Activated CD4-positive, alpha-beta T cell treated with anti-CD3 and anti-CD28 coated beads, Interleukin-10, Interleukin-2, amounts not matched to agents 100 ng/mL and 50 ng/mL, durations not matched to agents 16 hours and 8 hours (primary cell): Measurements from ENCODE around the gene VAMP7.
A peak's percentile ranks its signal among the peaks of the same experiment; 100 is the strongest.
"Not testable (repeated sequence)": the region's sequence is repeated elsewhere in the genome, so short reads cannot be mapped to it uniquely, and the experiment has no call there.

ENCODE experiments used
- DNase-seq: peaks from one replicate; pipeline ENCODE4 v3.0.0-alpha.2; 2020

VAMP7 gene, protein sequence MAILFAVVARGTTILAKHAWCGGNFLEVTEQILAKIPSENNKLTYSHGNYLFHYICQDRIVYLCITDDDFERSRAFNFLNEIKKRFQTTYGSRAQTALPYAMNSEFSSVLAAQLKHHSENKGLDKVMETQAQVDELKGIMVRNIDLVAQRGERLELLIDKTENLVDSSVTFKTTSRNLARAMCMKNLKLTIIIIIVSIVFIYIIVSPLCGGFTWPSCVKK

DNA sequence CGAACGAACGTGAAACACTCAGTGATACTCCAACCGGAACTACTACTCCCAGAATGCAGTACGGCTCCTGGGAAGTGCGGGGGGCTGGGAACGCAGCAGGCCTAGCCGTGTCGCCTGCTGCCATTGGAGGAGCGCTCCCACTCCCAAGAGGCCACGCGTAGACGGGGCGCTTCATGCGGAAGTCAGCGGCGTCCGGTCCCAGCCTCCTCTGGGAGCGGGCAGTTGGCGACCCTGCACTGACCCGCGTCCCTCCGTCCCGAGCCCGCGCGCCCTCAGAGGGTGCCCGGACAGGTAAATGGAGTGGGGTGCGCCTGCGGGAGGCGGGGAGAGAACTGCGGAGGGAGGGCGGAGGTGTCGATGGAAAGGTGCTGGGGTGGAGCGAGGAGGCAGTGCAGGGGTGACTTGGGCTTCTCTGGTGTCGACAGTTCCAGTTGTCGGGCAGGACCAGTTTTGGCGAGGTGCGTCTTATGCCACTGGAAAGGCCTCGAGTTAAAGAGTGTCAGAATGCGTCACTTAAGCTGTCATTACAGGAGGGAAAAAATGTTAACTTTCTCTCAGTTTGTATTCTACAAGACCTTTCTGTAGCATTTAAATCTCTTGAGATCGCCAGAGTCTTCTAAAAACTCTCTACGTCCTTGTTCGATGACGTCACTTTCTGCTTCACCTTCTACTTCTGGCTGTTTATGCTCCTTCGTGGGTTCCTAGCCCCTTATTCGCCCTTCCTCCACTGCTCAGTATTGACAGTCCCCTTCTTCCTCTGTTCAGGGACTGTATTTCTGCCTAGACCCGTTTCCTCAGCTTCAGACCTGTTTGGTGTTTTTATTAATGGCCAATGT, at the start of gene VAMP7:
TSS of gene VAMP7 (plus strand) at position 188 of the 836 bp plus-strand sequence. CDS start 8,122 bp downstream, outside the sequence.
- DNase-seq = peak; percentile 90

DNA sequence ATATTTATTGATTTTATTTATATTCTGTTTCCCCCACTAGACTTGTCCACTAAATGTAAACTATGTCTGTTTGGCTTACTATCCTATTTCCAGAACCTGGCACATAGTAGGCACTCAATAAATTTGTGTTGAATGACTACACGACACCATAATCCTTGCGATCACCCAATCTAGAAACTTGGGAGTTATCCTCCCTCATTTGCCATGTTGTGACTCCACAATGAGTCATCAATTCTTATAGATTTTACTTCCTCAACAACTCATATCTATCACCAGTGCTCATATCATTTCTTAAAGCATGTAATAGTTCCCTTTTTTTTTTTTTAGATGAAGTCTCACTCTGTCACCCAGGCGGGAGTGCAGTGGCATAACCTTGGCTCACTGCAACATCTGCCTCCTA, 39.9 kb upstream of the VAMP7 start:
- no peak for DNase-seq

DNA sequence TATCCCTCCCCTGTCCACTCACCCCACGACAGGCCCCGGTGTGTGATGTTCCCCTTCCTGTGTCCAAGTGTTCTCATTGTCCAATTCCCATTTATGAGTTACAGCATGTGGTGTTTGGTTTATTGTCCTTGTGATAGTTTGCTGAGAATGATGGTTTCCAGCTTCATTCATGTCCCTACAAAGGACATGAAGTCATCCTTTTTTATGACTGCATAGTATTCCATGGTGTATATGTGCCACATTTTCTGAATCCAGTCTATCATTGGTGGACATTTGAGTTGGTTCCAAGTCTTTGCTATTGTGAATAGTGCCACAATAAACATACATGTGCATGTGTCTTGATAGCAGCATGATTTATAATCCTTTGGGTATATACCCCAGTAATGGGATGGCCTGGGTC, 29.4 kb upstream of the VAMP7 start:
- not testable (repeated sequence) for DNase-seq

DNA sequence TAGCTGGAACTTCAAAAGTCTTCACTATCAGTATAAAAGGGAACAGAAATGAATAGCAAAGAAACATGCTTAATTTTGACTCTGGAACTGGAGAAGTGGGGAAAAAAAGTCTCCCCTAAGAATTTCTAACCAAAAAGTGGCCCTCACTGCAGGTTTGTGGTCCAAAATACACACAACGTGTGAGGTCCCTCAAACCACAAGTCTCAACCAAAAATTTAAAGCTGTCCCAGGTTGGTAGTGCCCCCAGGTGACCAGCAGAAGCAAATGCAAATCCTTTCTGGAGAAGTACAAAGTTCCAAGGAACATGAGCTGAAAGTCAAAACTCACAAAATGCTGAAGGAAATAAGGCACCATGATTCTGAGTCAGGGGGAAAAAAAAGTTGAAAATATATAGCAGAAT, 23.6 kb upstream of the VAMP7 start:
- DNase-seq = no peak

DNA sequence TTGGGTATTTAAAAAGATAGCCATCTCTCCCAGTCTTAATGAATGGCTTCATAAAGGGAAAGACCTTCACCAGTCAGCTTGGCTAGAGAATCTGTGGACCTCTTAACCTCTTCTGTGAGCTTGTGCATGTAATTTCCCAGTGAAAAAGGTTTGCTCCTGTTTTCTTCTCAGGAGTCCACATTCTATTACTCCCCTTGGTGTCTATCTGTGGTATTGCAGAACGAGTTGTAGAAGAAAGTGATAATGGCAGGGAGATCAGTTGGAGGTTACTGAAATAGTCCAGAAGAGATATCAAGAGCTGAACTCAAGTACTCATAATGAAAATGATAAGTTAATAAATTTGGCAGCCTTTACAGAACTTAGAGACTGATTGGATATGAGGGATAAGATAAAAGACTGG, 16.5 kb upstream of the VAMP7 start:
- no peak for DNase-seq

DNA sequence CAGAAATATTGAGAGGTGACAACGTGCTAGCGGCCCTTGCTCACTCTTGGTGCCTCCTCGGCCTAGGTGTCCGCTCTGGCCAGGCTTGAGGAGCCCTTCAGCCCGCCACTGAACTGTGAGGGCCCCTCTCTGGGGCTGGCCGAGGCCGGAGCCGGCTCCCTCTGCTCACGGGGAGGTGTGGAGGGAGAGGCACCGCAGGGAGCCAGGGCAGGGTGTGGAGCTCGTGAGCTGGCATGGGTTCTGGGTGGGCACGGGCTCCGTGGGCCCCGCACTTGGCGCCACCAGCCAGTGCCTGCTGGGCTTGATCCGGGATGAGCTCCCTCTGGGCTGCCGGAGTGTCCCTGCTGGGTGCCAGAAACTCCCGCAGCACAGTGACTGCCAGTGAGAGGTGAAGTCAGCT, 16.0 kb upstream of the VAMP7 start:
- DNase-seq = no peak

DNA sequence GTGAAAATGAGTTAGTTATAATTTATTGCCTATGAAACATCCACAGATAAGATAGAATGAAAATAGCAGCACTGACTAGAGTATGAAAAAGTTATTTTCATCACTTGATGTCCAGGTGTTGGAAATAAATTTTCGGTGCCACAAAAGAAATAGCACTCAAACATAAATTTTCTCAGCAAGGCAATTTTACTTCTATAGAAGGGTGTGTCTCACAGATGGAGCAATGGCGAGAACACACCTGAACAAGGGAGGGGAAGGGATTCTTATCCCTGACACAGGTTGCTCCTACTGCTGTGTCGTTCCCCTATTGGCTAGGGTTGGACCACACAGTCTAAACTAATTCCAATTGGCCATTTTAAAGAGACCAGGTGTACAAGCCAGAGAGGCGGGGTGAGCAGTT, 13.3 kb upstream of the VAMP7 start:
- no peak for DNase-seq

DNA sequence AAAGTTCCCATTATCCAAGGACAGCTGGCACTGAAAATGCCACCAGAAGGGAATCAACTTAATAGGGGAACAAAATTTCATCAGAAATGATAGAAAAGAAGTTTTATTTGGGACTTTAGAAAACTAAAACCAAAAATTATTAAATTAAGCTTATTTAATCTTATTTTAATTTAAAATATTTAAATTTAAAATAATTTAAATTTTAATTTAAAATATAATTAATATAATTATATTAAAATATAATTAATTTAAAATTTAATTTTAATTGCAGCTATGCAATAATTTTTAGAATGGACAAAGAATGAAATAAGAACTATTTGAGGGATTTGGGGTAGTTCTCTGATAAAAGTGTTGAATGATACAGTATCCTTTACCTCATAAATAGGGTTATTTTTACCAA, 10.2 kb upstream of the VAMP7 start:
- DNase-seq = no peak

DNA sequence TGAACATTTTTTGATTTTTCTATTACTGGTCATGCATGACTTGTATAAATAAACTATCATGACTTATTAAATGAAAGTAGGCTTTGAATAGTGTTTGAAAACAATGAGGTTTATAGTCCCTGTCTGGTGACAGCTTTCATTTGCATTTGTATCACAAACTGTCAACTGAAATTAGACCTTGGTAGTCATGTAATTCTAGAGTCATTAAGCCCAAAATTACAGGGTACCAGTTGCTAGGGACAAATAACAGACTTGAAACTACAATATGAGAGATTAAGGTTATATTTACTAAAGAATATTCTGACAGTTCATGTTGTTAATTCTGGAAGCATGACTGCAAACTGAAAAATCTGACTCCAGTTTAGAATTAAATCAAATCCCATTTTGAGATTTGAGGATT, 9.2 kb upstream of the VAMP7 start:
- DNase-seq = no peak

DNA sequence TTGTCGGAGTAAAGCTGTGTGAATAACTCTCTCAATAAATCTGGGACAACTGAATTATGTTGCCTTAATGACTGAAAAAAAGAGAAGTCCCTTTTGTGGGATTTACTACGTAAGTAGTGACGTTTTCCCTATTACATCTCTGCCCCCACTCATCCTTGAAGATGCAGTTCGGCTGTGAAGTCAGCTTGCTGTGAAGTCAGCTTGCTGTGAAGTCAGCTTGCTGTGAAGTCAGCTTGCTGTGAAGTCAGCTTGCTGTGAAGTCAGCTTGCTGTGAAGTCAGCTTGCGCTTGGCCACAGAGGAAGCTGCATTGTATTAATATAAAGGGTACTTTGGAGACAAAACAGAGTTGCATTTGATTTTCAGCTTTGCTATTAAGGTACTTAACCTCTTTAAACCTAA, 8.0 kb upstream of the VAMP7 start:
- DNase-seq = no peak

DNA sequence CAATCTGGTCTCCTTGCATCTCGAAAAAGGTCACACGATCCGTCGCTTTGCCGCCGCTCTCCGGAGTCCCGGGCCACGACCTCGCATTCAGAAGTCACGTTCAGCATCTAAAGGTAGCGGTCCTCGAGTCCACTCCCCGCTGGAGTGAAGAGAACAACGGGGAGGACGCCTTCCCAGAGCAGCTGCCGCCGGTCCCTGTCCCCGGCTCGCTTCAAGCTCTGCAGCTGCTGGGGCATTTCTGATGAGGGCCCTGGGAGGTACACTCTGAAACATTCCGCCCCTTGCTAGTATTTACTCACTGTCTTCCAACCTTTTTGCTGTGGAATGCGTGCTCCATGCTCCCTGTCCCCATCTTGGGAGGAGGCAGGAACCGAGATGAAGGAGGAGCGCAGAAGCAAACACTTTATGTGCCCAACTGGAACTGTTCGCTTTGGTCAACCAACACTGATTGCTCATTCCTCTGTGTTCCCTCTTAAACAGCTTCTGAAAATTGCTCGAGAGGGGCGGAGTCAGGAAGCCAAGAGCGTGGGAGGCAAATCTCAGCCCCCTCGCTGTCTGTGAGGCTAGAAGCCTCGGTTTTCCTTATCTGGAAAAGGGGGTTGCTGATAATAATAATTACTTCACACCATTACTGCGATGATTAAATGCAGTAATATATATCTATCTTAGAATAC, 6.4 kb upstream of the VAMP7 start:
- DNase-seq = no peak

DNA sequence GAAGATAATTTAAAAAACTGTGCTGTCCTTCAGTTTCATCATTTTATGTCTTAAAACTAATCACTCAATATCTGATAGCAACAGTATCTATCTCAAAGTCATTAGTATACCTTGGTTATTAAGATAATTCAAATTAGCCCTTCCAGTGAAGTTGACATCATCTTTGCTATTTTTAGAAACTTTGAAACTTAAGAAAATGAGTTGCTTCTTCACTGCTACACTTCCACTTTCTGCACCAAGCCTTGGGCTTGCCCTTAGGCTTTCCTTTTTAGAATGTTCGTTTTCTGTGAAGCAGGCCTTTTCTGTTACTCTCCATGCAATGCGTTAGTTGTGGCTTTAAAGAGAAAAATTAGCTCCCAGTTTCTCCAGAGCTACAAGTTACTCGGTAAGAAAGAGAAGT, 4.4 kb upstream of the VAMP7 start:
- DNase-seq = no peak

DNA sequence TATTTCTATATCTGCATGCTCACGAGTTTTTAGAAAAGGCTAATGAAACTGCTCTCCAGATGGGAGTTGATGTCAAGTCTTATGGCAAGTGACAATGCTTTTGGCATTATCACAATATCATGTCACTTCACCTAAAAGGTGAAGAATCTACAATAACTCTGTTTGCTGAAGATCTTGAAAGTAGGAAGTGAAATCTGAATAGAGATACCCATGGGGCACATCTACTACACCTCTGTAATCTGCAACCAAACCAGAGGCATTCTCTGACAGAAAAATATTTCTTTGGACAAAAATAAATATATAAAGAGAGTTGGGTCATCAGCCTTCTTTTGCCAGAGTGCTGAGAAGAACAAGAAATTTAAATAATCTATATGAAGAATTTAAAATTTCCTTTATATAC, 3.9 kb upstream of the VAMP7 start:
- no peak for DNase-seq

DNA sequence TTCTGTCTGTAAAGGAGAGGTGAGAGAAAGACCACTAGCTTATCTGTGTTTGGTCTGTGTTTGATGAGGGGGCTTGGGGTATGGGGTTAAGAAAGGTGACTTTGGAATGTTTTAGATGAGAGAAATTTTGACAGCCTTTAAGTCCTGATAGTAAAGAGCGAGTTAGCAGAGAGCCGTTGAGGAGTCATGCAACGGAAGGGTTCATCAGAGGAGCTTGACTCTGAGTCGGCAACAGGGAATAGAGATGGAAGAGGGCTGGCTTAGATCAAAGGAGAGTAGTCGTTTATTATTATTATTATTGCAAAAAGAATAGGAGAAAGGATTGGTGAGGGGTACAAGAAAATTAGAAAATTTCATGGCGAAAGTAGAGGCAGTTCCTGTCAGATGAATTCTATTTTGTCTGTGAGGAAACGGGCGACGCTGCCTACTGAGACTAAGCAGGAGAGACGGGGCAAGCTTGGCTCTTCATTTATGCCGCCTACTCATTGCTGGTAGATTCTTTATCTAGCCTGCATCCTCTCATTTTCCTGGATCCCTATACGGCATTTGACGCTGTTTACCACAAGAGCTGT, 473 bp upstream of the VAMP7 start:
- peak; percentile 4 for DNase-seq

DNA sequence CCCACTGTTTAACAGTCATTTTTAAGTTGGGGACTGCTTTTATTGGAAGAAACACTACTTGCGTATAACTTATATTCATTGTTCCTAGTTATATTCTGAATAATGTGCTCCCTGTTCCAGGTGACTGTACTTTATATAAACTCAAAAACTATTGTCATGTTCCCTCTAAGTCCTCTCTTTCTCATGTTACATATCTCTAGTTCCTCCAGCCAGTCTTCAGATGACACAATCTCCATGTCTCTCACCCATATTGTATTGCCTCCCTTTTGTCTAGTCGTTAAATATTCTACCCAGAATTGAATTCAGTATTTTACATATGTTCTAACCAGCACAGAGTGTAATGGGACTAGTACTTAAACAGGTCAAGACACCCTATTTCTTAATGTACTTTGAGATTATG, 5.3 kb downstream of the VAMP7 start:
- DNase-seq = no peak

DNA sequence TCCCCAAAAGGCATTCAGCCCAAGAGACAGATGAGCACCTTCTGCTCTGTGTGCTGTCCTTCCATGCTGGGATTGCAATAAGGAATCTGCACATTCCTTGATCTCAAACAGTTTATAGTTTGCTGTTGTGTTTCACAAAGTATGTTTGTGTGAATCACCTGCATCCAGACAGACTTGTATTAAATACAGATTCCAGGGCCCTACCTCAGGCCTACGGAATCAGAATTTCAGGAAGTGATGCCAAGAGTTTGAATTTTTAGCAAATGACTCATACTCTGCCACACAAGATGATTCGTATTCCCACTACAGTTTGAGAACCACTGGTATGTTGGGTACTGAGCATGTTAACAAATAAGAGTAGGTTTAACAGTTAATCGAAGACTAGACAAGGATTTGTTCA, 7.0 kb downstream of the VAMP7 start:
- DNase-seq = no peak

DNA sequence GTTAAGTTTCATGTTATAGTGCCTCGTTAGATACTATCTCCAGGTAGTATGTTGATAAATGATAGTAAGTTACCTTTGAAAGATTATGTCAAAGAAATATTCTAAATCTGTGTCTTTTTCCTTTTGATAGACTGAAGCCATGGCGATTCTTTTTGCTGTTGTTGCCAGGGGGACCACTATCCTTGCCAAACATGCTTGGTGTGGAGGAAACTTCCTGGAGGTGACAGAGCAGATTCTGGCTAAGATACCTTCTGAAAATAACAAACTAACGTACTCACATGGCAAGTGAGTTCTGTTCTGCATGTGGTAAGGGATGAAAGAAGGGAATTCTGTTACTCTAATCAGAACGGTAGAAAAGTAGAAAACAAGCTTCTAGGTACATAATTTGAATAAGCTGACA, 8.2 kb downstream of the VAMP7 start:
- no peak for DNase-seq

DNA sequence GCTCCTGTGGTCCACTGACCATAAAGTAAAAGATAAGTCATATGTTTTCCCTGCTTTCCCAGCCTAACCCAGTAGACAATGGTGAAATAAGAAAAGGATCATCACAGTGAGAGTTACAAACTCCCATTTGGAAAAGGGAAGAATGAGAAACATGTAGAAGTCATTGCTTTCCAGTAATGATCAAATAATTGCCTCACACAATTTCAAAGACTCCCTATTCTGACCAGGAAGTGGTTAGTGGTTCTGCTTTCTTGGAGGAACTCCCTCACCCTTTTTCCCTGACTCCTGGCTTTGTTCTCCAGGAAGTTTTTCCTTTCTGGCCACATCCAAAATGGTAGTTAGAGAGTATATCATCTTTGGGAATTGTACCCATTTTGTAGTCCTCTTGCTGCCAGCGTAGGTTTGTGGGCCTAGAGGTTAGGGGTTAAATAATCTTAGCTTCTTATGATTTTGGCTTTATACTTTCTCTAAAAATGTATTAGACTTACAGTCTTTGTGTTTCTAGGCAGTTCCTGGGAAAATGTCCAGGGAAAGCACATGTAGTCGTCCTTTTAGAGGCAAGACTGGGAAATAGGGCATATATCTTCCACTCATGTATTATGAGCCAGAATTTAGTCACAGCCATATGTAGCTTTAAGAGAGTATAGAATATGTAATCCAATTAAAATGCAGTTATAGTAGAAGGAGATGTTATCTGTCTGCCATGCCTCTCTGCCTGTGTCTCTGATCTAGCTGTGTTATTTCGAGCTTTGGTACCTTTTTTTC, 10.5 kb downstream of the VAMP7 start:
- no peak for DNase-seq

DNA sequence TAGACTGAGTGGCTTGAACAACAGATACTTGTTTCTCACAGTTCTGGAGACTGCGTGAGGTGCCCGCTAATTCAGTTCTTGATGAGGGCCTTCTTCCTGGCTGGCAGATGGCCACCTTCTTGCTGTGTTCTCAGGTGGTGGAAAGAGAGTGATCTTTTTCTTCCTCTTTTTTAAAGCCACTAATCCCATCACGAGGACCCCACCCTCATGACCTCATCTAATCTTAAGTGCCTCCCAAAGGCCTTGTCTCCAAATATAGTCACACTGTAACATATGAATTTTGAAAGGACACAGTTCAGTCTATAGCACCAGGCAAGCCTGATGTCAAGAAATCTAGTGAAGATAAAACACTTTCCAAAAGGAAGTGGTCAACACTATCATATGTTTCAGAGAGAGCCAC, 12.4 kb downstream of the VAMP7 start:
- DNase-seq = no peak

DNA sequence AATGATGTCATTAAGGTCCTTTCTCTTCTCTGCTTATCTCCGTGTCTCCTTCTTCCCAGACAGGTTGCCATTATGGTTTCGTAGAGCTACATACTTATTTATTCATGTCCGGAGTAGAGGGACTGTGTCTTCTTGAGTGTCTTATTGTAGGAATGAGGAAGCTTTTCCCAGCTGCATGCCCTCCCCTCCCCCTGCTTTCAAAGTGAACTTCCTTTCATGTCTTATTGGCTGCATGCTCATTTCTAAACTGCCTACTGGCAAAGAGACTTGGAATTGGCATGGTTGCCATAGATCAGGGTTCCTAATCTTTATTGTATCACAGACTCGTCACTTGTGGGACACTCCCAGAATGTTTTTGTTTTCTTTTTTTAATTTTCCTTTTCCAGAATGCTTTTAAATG, 15.4 kb downstream of the VAMP7 start:
- DNase-seq = no peak

DNA sequence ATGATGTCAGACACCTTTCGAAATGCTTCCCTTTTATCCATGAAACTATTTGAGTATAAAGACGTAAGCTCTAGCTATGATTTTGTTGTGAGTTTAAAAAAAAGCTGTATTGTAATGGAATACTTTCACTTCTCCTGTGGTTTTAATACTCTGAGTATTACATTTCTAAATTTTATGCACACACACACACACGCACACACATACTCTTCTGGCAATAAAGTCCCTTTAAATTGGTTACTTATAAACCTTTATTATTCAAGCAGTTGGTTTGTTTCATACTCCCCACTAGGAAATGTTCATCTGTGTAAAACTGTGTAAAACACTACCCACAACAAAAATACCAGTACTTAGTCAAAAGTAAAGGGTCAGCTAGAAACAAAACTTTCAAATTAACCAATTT, 18.2 kb downstream of the VAMP7 start:
- no peak for DNase-seq

DNA sequence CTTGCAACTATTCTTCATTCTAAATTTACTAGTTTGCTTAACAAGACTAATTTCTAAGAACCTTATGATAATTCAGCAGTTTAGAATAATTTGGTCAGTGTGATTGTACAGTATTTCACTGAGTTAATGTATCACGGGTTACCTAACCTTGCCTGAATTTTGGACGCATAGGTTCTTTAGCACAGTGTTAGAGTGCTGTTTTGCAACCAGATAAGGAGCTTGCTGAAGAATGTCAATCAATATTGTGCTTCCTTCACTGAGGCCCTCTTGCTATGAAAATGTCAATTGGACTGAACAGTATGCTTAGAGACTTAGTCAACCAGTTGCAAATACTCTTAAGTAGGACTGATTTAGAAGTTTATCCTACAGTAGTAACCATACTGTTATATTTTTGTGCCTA, 19.6 kb downstream of the VAMP7 start:
- DNase-seq = no peak

DNA sequence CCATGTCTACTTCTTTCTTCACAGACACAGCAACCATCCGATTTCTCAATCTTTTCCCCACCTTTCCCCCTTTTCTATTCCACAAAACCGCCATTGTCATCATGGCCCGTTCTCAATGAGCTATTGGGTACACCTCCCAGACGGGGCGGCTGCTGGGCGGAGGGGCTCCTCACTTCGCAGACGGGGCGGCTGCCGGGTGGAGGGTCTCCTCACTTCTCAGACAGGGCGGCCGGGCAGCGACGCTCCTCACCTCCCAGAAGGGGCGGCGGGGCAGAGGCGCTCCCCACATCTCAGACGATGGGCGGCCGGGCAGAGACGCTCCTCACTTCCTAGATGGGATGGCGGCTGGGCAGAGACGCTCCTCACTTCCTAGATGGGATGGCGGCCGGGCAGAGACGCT, 26.5 kb downstream of the VAMP7 start:
- DNase-seq = not testable (repeated sequence)
